Prostate gland (tissue), 2 donors: ENCODE data around the gene SLC17A9.

Experiments
- CTCF ChIP-seq, 4 experiments: fragments of 200-600 bp in 2 of 4; fragments of 450-650 bp in 2 of 4; sonication (generic) in 2 of 4; IDR thresholded peaks; 1 replicate in 3 of 4; 2 replicates in 1 of 4; pipeline ENCODE4 v1.5.1; 2016 to 2019; ENCODE audit warnings: antibody characterized with exemption in 4 of 4, mild to moderate bottlenecking in 2 of 4, moderate library complexity in 2 of 4
- POLR2A ChIP-seq: fragments of 450-650 bp; IDR thresholded peaks from one replicate; pipeline ENCODE4 v1.6.1; 2016; ENCODE audit warnings: antibody characterized with exemption, mild to moderate bottlenecking

GRCh38 chr20:62949962-62950361, 2.5 kb upstream of the SLC17A9 start:
- no peak for TF ChIP-seq CTCF (IDR thresholded peaks at IDR 0.05)
- TF ChIP-seq POLR2A = no peak
